Anterior cingulate cortex (tissue), 58 donors: ENCODE measurements around the gene RAD51C.
"Not testable (repeated sequence)": the region's sequence is repeated elsewhere in the genome, so short reads cannot be mapped to it uniquely, and the experiment has no call there.

Source experiments
- DNase-seq, 58 donors: peaks; one replicate each; lab custom pipeline; 2025; lab: John Stamatoyannopoulos, UW

Gene RAD51C

GRCh38 chr17:58730937-58731336 lies 38.5 kb downstream of the RAD51C start:
- DNase-seq = no peak

- DNase-seq = no peak
Observed at GRCh38 chr17:58734040-58734439, 41.6 kb downstream of the RAD51C start.

GRCh38 chr17:58734811-58735210 lies 42.4 kb downstream of the RAD51C start:
- no peak for DNase-seq

- DNase-seq = no peak
Observed at GRCh38 chr17:58741121-58741625, 48.8 kb downstream of the RAD51C start.

- no peak for DNase-seq
Observed at GRCh38 chr17:58747674-58748073, 55.3 kb downstream of the RAD51C start.

- DNase-seq = not testable (repeated sequence)
Observed at GRCh38 chr17:58749627-58750026, 57.2 kb downstream of the RAD51C start.

- DNase-seq = no peak
Observed at GRCh38 chr17:58753026-58753425, 60.6 kb downstream of the RAD51C start.

- DNase-seq = no peak
Observed at GRCh38 chr17:58755269-58755576, 62.8 kb downstream of the RAD51C start.

GRCh38 chr17:58755577-58756245 lies 63.3 kb downstream of the RAD51C start, which contains the start of gene PPM1E:
Gene PPM1E (plus strand): TSS chr17:58755854.
- DNase-seq = peak in 51 of 58 donors; percentile 5 to 79 (median 37)

- DNase-seq = peak in 24 of 58 donors; percentile 0 to 47 (median 8)
Observed at GRCh38 chr17:58756246-58757161, 64.1 kb downstream of the RAD51C start.

GRCh38 chr17:58757162-58757613 lies 64.8 kb downstream of the RAD51C start:
- no peak for DNase-seq

GRCh38 chr17:58758890-58759289 lies 66.5 kb downstream of the RAD51C start:
- DNase-seq = no peak

GRCh38 chr17:58759522-58759921 lies 67.1 kb downstream of the RAD51C start:
- no peak for DNase-seq

- DNase-seq = no peak
Observed at GRCh38 chr17:58760248-58760647, 67.8 kb downstream of the RAD51C start.

- DNase-seq = no peak
Observed at GRCh38 chr17:58763263-58763662, 70.9 kb downstream of the RAD51C start.

GRCh38 chr17:58764373-58764772 lies 72.0 kb downstream of the RAD51C start:
- no peak for DNase-seq

- DNase-seq = not testable (repeated sequence)
Observed at GRCh38 chr17:58778482-58778881, 86.1 kb downstream of the RAD51C start.

- DNase-seq = no peak
Observed at GRCh38 chr17:58779446-58779845, 87.0 kb downstream of the RAD51C start.

- DNase-seq = no peak
Observed at GRCh38 chr17:58783380-58783779, 91.0 kb downstream of the RAD51C start.

- no peak for DNase-seq
Observed at GRCh38 chr17:58785097-58785496, 92.7 kb downstream of the RAD51C start.
